MM.1S (cell line): Measurements from ENCODE around the gene ABCC11.

Source experiments
- CTCF ChIP-seq: fragments of 300-600 bp; sonication (generic); IDR thresholded peaks from 2 replicates; pipeline ENCODE4 v1.5.1; 2016; ENCODE audit warnings: antibody characterized with exemption, low read length, mixed read lengths
- EZH2 ChIP-seq: fragments of 300-600 bp; sonication (generic); optimal IDR thresholded peaks from 2 replicates; pipeline ENCODE3; 2017; ENCODE audit warnings: low read depth, mild to moderate bottlenecking, antibody characterized with exemption, low read length, mixed read lengths
- EZH2phosphoT487 ChIP-seq: fragments of 300-600 bp; sonication (generic); IDR thresholded peaks from 2 replicates; pipeline ENCODE4 v1.6.1; 2018; ENCODE audit warnings: antibody characterized with exemption, low read length

- TF ChIP-seq CTCF: peak; percentile 87
- TF ChIP-seq EZH2: no peak
- TF ChIP-seq EZH2phosphoT487: no peak
Measured at GRCh38 chr16:48164907-48165715, 82.2 kb downstream of the ABCC11 start.
